AG08396 (cell line): ENCODE results near the gene CMBL.
A peak's percentile ranks its signal among the peaks of the same experiment; 100 is the strongest.
"Not testable (repeated sequence)": the region's sequence is repeated elsewhere in the genome, so short reads cannot be mapped to it uniquely, and the experiment has no call there.

ENCODE experiments used
- DNase-seq: peaks from one replicate; pipeline ENCODE4 v3.0.0; 2012; ENCODE audit warnings: low spot score, mixed read lengths

The CMBL gene

DNA sequence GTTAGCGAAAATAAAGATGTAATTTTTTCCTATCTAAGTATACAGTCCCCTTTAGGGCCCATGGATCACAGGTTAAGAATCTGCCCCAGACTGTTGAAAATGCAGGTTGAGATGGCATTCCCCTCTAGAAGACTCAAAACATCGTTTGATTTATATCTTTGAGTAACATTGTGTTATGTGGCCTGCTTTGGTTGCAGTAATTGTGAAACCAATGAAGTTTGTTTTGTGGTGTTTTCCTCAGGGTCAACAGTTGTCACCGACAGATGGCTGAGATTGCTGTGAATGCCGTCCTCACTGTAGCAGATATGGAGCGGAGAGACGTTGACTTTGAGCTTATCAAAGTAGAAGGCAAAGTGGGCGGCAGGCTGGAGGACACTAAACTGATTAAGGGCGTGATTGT is 49.8 kb downstream of the CMBL start:
- no peak for DNase-seq

DNA sequence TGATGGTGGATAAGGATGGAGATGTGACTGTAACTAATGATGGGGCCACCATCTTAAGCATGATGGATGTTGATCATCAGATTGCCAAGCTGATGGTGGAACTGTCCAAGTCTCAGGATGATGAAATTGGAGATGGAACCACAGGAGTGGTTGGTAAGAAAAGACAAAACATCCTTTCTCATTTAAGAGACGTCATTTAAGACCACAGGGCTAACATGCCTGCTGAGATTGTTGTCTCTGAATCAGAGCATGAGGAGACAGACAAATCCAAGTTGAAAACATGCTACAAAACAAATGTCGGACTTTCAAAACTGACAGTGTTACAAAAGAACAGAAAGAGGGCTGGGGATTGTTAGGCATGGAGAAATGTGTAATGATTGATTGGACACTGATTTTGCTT is 53.0 kb downstream of the CMBL start:
- DNase-seq = no peak

DNA sequence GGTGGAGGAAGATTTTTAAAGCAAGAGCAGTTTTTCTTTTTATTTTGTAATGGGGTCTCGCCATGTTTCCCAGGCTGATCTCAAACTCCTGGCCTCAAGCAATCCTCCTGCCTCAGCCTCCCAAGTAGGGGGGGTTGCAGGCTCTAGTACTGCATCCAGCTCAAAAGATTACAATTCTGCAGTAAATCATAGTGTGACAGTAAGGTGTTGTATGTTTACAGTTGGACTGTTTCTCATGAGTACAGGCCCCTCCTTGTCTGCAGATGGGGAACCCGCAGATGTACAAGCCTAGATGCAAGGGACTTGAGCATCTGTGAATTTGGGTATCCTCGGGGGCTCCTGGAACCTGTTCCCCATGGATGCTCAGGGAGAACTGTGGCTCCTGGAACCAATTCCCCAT is 54.3 kb downstream of the CMBL start:
- no peak for DNase-seq

DNA sequence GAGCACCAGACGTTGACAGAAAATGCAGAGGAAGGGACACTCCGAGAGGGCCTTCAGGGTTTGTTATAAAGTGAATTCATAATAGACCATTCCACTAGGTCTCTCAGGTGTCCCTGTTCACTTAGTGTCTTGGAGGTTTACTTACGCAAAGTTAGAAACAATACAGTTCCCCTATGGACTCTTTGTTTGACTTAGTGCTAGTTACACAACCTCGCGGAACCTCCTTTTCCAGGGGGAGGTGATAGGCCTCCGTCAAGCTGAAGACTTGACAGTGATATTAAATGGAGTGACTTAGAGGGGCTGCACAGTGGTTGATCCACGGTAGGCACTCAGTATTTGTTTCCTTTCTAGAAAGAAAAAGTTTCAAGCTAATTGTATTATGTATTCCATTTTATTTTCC is 56.3 kb downstream of the CMBL start:
- no peak for DNase-seq

DNA sequence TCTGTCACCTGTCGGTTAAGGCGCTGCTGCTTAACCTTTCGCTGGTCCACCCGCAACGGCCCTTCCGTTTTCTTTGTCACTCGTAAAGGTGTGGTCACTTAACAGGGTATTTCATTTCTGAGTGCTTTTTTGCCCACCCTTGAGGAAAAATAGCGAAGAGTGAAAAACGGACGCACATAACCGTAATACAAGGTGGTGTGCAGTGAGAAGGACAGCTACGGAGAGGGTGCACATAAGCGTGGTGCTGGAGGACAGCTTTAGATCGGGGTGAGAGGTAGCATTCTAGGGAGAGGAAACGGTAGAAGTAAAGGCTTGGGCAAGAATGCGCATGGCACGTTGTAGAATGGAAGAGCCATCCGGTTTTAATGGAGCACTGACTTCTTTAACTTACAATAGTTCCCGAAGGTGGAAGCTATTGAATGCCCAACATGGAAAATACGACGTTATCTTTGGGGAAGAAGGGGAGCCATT is 56.9 kb downstream of the CMBL start:
- DNase-seq = peak; percentile 41

DNA sequence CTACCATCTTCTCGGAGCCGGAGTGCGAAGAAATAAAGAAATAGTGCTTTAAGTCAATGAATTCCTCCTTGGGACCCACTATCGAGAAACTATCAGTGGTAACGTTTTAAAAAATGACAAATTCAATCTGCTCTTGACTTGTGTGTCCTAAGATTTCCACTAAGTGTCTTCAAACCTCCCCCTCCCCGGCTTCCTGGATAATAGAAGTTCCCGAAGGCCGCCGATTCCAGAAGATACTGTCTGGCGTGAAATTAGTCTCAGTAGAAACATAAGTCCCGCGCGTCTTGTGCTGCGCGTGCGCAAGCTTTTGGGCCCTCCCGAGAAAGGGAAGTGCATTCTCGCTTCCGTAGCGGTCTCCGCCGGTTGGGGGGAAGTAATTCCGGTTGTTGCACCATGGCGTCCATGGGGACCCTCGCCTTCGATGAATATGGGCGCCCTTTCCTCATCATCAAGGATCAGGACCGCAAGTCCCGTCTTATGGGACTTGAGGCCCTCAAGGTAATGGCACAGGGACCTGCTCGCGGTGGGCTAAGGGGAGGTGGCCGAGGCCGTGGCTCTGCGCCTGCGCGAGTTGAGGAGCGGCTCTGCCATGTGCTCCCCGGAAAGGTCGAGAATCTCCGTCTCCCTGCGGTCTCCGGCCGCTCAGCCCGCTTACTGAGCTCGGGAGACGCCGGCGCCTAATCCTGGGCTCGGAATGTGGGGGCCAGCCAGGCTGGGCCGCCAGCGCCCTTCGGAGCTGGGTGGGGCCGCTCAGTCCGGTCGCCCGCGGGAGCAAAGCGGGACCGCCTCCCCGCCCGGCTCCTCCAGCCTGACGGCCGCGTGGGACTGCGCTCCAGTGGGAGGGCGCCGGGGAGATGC is 57.5 kb downstream of the CMBL start, which contains the start of gene CCT5:
CCT5 (plus strand) TSS at position 333 of the 858 bp plus-strand sequence; CDS start at position 394, 61 bp downstream.
- DNase-seq = peak; percentile 98

DNA sequence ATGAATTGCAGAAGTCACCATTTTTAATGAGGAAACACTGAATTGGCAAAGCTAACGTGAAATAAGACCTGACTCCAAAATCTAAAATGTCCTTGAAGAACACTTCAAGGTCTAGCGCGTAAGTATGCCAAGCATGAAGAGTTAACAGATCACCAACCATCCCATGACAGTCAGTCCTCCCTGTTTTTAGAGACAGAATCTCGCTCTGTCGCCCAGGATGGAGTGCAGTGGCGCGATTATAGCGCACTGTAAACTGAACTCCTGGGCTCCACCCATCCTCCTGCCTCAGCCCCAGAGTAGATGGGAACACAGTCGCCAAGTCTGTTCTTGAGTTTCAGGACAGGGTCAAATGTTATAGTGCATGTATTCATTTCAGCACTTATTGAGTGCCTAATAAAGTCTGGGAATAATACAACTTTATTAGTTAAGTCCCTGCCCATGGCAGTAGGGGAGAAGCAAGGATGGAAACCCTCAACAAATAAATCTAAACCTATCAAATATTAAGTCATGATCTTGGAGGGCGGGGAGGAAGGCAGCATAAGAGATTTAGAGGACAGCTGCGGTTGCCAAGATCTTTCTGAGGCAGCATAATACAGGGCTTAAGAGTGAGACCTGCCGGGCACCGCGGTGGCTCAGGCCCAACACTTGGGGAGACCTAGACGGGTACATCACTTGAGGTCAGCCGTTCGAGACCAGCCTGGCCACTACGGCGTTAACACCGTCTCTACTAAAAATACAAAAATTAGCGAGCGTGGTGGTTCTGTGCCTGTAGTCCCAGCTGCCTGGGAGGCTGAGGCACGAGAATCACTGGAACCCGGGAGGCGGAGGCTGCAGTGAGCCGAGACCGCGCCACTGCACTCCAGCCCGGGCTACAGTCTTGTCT is 59.1 kb downstream of the CMBL start:
- DNase-seq = no peak

DNA sequence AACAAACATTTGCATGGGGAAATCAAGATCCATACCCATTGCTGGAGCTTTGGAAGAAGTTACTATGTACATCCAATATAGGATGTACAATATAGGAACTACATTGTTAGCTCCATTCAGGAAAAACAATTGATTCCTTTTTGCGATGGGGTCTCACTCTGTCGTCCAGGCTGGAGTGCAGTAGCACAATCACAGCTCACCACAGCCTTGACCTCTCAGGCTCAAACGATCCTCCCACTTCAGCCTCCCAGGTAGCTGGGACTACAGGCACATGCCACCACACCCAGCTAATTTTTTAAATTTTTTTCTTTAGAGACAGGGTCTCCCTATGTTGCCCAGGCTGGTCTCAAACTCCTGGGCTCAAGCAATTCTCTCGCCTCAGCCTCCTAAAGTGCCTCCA is 60.5 kb downstream of the CMBL start:
- not testable (repeated sequence) for DNase-seq

DNA sequence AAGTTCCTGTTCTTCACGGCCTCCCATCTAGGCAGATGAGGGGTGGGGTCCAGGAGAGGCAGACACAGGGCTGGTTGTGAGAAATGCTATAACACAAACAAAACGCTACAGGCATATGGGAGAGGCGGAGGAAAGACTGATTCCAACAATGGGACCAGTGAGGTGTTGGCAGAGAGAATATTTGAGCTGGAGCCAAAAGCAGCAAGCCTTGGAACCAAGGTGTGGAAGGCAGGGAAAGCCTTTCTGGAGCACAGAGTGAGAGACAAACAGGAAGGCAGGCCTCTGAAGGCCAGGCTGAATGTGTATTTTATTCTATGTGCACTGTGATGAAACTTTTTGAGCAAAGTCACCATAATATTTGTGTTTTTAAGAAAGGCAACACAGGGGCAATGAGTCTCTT is 60.9 kb downstream of the CMBL start:
- DNase-seq = no peak

DNA sequence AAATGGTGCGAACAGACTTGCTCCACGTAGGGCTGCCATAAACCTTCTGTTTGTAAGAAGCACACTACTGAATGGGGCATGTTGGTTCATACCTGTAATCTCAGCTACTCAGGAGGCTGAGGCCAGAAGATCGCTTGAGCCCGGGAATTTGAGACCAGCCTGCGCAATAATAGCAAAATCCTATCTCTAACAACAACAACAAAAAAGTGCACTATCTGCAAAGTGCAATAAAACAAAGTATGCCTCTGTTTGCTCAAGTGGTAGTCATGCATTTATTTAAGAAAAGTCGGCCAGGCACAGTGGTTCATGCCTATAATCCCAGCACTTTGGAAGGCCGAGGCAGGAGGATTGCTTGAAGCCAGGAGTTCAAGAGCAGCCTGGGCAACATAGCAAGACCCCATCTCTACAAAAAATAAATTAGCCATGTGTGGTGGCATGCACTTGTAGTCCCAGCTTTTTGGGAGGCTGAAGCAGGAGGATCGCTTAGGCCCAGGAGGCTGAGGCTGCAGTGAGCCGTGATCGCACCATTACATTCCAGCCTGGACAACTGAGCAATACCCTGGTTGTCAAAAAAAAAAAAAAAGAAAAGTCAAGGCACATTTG is 63.3 kb downstream of the CMBL start:
- DNase-seq = no peak

DNA sequence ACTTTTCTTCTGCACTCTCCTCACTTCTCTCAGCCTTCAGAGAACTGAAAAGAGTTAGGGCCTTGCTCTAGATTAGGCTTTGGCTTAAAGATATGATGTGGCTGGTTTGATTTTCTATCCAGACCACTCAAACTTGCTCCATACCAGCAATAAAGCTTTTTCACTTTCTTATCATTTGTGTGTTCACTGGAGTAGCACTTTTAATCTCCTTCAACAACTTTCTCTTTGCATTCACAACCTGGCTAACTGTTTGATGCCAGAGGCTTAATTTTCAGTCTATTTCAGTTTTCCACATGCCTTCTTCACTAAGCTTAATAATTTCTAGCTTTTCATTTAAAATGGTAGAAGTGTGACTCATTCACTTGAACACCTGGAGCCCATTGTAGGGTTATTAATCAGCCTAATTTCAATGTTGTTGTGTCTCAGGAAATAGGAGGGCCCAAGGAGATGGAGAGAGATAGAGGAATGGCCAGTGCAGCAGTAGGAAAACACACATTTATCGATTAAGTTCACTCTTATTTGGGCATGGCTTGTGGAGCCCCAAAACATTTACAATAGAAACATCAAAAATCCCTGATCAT is 64.0 kb downstream of the CMBL start:
- DNase-seq = no peak

DNA sequence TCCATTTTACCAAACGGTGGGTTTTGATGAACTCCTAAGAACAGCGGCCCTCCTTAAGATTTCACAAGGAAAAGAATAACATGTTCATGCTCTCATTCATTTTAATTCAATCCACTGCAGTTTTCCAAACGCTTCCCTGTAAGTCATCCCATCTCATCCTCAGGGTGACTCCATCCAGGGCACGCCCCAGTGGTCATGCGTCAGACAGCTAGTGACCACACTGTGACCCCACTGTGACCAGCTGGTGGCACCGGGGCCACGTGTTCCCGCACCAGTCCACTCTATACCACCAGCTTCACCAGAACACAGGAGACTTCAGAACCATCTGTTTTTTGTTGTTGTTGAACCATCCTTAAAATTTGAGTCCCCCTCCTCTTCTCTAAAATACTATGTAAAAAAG is 72.4 kb downstream of the CMBL start:
- no peak for DNase-seq

DNA sequence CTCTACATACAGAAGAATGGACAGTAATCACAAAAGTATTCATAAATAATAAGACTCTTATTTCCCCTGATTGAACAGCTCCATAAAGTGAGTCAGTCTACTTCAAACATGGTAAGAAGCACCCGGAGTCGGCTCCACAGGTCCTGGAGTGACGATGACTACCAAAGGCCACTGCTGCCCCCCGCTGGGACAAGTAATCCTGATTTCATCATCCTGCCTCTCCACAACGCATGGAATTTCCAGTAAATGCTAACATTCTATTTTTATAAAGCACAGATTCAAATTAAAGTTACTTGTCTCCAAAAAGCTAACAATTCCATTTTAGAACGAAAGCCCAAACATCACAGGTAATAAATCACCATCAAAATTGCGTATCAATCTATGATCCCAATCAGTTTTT is 74.2 kb downstream of the CMBL start:
- peak; percentile 78 for DNase-seq

DNA sequence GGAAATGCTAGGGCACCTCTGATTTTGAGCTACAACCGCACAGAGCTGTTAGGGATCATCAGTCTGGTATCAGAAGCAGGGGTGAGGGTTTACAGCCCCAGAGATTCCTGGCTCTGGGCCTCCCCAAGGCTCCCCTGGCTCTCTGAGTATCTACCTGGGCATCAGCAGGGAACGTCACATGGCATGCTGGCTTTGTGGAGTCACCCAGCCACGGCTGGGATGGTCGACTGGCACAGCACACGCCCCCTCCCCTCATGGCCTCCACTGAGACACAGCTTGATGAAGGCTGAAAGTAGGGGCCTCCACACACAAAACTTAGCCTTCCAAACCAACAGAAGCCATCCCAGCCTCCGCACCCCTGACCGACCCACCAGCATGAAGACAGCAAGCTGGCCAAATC is 74.7 kb downstream of the CMBL start:
- DNase-seq = no peak

DNA sequence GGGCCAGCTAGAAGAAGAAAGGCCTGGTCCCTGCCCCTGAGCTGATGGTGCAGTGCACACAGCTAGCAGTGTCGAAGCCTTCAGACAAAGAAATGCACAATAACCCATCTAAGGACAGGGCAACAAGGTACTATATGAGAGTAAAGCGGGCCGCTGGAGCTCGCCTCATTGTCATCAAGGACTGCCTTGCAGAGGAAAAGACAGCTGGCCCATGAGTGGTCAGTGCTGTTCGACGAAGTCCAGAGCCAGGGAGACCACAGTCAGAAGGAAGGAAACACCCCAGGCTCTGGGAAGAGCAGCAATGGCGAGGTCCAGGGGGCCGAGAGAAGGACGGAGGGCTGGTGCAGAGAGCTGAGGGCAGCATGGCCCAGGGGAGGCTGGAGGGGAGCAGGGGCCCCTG is 75.3 kb downstream of the CMBL start:
- DNase-seq = no peak

DNA sequence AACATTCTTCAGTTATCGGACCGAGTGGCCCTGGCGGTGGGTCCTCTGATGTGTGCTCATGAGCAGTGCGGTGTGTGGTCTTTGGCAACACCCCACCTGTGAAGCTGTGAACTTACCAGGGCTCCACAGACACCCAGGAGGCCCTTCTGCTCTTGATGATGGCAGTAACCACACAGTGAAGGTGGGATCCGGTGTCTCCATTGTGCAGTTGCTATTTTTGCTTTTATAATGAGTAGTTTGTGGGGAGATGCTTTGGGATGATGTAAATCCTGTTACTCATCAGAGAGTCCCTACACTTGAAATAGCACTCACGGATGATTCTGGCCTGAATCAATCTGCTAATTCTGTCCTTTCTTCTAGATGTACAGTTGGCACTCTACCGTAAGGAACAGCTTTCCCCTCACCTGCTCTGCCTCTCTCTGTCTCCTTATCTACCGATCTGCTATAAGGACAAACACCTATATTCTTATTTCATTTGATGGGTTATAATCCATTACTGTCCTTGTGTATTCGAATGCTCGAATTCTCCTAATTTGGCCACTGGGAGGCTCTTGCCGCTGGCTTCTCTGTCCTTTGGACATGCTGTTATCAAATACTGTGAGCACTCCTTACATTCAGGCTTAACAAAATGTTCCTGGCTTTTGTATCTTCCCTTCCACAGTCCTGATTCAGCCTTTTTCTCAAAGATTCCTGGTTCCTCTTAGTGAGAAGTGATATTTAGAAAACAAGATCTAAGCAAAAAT is 78.2 kb downstream of the CMBL start:
- DNase-seq = peak; percentile 33

DNA sequence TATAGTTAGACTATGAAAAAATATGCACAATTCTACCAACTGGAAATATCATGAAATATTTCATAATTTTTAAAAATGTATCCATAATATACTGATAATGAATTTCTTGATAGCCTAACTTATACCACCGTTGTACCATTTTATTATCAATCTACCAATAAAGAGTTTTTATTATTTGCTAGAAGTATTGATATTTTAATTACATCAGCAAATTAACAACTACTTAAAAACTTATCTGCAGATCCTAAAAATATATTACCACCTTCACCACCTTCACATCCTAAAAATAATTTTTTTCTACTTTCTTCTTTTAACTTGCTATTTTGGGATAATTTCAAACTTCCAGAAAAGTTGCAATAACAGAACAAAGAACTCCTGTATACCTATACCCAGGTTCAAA is 79.4 kb downstream of the CMBL start:
- no peak for DNase-seq
